ENCODE measurements around the gene TF. TPM values are rescaled to one million over a fixed set of nuclear protein-coding genes. Genes with fewer than 3 reads are reported as not detected.

The TF gene
- total RNA-seq, 1 donor from 2014 or later = 3.1 TPM

GRCh38 chr3:133833267-133833666 is 87.1 kb downstream of the TF start:
- Histone ChIP-seq H3K4me1 (ENCODE audit: control insufficient read depth in 3 of 3, insufficient read depth in 3 of 3, low read length in 3 of 3) (no peaks in the 10 kb centered on the region), H3K36me3 (ENCODE audit: control insufficient read depth in 3 of 3, insufficient read depth in 3 of 3, low read length in 3 of 3) (peaks cover 0 to 8% (median 0%) of the 10 kb centered on the region in 3 donors), H3K27ac (ENCODE audit: low read depth, low read length) (no peak overlapping the region), H3K27me3 (ENCODE audit: control insufficient read depth in 3 of 3, insufficient read depth in 3 of 3, low read length in 3 of 3) (no peaks in the 10 kb centered on the region), H3K9ac (ENCODE audit: low read depth in 1 of 3, low read length in 3 of 3) (no peak overlapping the region), H3K9me3 (ENCODE audit: control insufficient read depth in 3 of 3, low read length in 3 of 3) (no peaks in the 10 kb centered on the region), H3K4me3 (ENCODE audit: low read length in 3 of 3) (no peak overlapping the region)

DNA sequence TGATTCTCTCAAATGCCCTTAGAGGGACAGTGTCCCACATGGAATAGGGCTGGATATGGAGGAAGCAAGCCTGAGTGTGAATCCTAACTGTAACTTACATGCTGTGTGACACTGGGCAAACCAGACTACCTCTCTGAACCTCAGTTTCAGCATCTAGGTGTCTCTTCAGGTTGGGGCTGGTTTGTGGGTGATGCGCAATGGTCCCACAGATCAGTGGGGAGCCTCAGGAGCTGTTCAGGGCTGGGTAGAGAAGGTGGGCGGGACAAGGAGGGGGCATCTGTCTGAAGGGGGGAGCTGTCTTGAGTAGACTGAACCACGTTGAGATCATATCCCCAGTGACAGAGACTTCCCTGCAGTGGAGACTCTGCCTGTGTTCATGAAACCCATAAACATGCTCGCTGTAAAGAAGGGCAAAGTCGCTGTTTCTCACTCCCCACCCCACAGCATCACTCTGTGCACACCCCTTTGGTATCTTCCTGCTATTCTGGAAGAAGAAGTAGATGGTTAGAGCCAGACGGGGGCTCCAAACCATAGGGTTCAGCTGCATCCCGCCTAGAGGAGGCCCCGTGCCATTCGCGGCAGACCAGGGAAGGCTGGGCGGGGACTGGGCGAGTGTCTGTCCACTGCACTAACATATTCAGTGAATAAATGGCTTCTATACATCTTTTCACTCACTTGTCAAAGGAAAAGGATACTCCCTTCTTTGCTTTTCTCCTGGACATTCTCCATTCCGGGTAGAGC is 87.9 kb downstream of the TF start:
- Histone ChIP-seq H3K4me3 (ENCODE audit: low read length in 3 of 3) (no peak overlapping the region), H3K27ac (ENCODE audit: low read depth, low read length) (no peak overlapping the region), H3K9me3 (ENCODE audit: control insufficient read depth in 3 of 3, low read length in 3 of 3) (no peaks in the 10 kb centered on the region), H3K36me3 (ENCODE audit: control insufficient read depth in 3 of 3, insufficient read depth in 3 of 3, low read length in 3 of 3) (peaks cover 0 to 8% (median 0%) of the 10 kb centered on the region in 3 donors), H3K27me3 (ENCODE audit: control insufficient read depth in 3 of 3, insufficient read depth in 3 of 3, low read length in 3 of 3) (no peaks in the 10 kb centered on the region), H3K9ac (ENCODE audit: low read depth in 1 of 3, low read length in 3 of 3) (no peak overlapping the region), H3K4me1 (ENCODE audit: control insufficient read depth in 3 of 3, insufficient read depth in 3 of 3, low read length in 3 of 3) (no peaks in the 10 kb centered on the region)

DNA sequence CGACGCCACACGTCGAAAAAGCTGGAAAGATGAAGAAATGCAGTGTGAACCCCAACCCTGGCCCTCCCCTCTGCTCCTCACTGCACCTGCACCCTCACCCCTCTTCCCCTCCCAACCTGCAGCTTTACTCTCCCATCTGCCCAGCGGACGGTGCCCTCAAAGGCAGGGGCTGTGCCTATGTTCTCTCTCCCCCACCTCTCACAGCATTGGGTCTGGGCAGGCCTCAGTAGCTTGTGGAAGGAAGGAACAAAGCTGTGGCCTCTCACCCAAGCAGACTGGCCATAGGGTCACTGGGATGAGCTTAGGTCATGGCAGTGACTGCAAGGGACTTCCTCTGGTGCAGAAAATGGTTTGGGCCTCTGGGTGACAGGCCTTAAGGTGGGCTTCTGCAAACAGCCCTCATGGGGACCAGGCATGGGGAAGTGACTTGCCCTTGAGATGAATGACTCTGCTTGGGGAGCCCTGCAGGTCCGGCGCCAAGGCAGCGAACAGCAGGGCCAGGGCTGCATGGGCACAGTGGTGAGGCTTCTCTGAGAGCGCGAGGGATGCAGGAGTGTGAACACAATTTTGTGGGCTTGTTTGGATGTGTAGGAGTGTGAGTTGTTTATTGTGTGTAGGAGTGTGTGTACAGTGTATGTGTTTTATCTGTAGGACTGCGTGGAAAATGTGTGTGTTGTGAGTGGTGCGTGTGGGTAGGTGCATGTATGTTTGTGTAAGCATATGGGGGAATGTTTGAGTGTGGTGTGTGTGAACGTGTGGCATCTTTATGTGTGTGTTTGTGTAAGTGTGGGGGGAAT is 88.6 kb downstream of the TF start:
- Histone ChIP-seq H3K9me3 (ENCODE audit: control insufficient read depth in 3 of 3, low read length in 3 of 3) (no peaks in the 10 kb centered on the region), H3K27me3 (ENCODE audit: control insufficient read depth in 3 of 3, insufficient read depth in 3 of 3, low read length in 3 of 3) (no peaks in the 10 kb centered on the region), H3K27ac (ENCODE audit: low read depth, low read length) (no peak overlapping the region), H3K4me1 (ENCODE audit: control insufficient read depth in 3 of 3, insufficient read depth in 3 of 3, low read length in 3 of 3) (no peaks in the 10 kb centered on the region), H3K4me3 (ENCODE audit: low read length in 3 of 3) (no peak overlapping the region), H3K36me3 (ENCODE audit: control insufficient read depth in 3 of 3, insufficient read depth in 3 of 3, low read length in 3 of 3) (peaks cover 0 to 8% (median 0%) of the 10 kb centered on the region in 3 donors), H3K9ac (ENCODE audit: low read depth in 1 of 3, low read length in 3 of 3) (no peak overlapping the region)

- H3K27me3 ChIP-seq (ENCODE audit: control insufficient read depth in 3 of 3, insufficient read depth in 3 of 3, low read length in 3 of 3) = no peaks in the 10 kb centered on the region
- H3K4me3 ChIP-seq (ENCODE audit: low read length in 3 of 3) = no peak overlapping the region
- H3K4me1 ChIP-seq (ENCODE audit: control insufficient read depth in 3 of 3, insufficient read depth in 3 of 3, low read length in 3 of 3) = no peaks in the 10 kb centered on the region
- no peaks in the 10 kb centered on the region for H3K9me3 ChIP-seq (ENCODE audit: control insufficient read depth in 3 of 3, low read length in 3 of 3)
- no peak overlapping the region for H3K9ac ChIP-seq (ENCODE audit: low read depth in 1 of 3, low read length in 3 of 3)
- peaks cover 0 to 8% (median 0%) of the 10 kb centered on the region in 3 donors for H3K36me3 ChIP-seq (ENCODE audit: control insufficient read depth in 3 of 3, insufficient read depth in 3 of 3, low read length in 3 of 3)
- no peak overlapping the region for H3K27ac ChIP-seq (ENCODE audit: low read depth, low read length)
Observed at GRCh38 chr3:133835418-133835743, 89.2 kb downstream of the TF start.

DNA sequence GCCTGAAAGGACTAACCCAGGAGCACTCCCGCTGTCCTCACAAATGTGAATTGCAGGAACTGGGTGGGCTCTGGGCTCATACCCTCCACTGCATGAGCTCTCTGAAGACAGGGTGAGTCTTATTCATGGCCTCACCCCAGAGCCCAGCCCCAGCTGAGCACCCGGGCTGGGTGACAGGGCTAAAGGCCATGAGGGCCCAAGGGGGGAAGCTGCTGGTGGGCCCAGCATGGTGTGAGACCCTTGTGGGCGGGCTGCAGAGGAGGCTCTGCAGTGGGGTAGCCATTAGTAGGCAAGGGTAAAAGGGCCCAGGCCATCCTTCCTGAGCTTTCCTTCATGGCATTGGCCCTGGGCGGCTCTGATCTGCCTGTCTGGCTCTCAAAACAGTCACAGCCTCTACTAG is 89.8 kb downstream of the TF start:
- H3K27me3 ChIP-seq (ENCODE audit: control insufficient read depth in 3 of 3, insufficient read depth in 3 of 3, low read length in 3 of 3) = peaks cover 0 to under 1% (median 0%) of the 10 kb centered on the region in 3 donors

DNA sequence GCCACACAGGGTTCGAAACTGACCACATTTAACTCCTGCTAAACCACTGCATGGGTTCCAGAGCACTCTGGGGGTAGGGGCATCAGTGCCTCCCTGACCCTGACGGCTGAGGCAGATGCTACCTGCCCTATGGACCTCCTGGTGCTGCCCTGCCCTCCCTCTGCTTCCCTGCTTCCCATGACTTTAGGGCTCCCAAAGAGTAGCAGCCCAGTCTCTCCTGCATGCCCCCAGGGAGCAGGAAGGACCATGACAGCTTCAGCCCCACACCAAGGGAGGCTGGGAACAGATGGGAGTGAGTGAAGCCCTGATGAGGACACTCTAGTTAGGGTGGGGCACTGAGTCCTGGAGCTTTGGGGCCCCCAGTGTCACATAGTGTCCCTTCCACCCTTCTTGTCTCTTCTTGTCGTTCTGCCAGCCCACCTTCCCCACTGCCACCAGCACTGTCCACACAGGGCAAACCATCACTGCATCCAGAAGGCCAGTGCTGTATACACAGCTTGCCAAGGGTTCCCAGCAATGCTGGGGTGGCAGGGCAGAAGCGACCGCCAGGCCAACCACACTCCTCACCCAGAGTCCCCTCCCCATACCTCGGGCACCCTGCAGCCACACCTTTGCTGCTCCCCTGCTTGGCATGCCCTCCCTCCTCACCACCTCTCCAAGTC is 90.4 kb downstream of the TF start:
- Histone ChIP-seq H3K9ac (ENCODE audit: low read depth in 1 of 3, low read length in 3 of 3) (no peak overlapping the region), H3K4me3 (ENCODE audit: low read length in 3 of 3) (no peak overlapping the region), H3K36me3 (ENCODE audit: control insufficient read depth in 3 of 3, insufficient read depth in 3 of 3, low read length in 3 of 3) (peaks cover 0 to 8% (median 0%) of the 10 kb centered on the region in 3 donors), H3K27me3 (ENCODE audit: control insufficient read depth in 3 of 3, insufficient read depth in 3 of 3, low read length in 3 of 3) (peaks cover 0 to 4% (median 0%) of the 10 kb centered on the region in 3 donors), H3K4me1 (ENCODE audit: control insufficient read depth in 3 of 3, insufficient read depth in 3 of 3, low read length in 3 of 3) (no peaks in the 10 kb centered on the region), H3K27ac (ENCODE audit: low read depth, low read length) (no peak overlapping the region), H3K9me3 (ENCODE audit: control insufficient read depth in 3 of 3, low read length in 3 of 3) (no peaks in the 10 kb centered on the region)

More for the DNA sequence above, 89.8 kb downstream of the TF start:
- peaks cover 0 to 8% (median 0%) of the 10 kb centered on the region in 3 donors for H3K36me3 ChIP-seq (ENCODE audit: control insufficient read depth in 3 of 3, insufficient read depth in 3 of 3, low read length in 3 of 3)
- no peak overlapping the region for H3K9ac ChIP-seq (ENCODE audit: low read depth in 1 of 3, low read length in 3 of 3)
- no peak overlapping the region for H3K4me3 ChIP-seq (ENCODE audit: low read length in 3 of 3)
- H3K27ac ChIP-seq (ENCODE audit: low read depth, low read length) = no peak overlapping the region
- no peaks in the 10 kb centered on the region for H3K4me1 ChIP-seq (ENCODE audit: control insufficient read depth in 3 of 3, insufficient read depth in 3 of 3, low read length in 3 of 3)
- H3K9me3 ChIP-seq (ENCODE audit: control insufficient read depth in 3 of 3, low read length in 3 of 3) = no peaks in the 10 kb centered on the region

- Histone ChIP-seq H3K27me3 (ENCODE audit: control insufficient read depth in 3 of 3, insufficient read depth in 3 of 3, low read length in 3 of 3) (peaks cover 0 to 4% (median 0%) of the 10 kb centered on the region in 3 donors), H3K27ac (ENCODE audit: low read depth, low read length) (no peak overlapping the region), H3K9ac (ENCODE audit: low read depth in 1 of 3, low read length in 3 of 3) (no peak overlapping the region), H3K36me3 (ENCODE audit: control insufficient read depth in 3 of 3, insufficient read depth in 3 of 3, low read length in 3 of 3) (peaks cover 0 to 8% (median 0%) of the 10 kb centered on the region in 3 donors), H3K9me3 (ENCODE audit: control insufficient read depth in 3 of 3, low read length in 3 of 3) (no peaks in the 10 kb centered on the region), H3K4me1 (ENCODE audit: control insufficient read depth in 3 of 3, insufficient read depth in 3 of 3, low read length in 3 of 3) (no peaks in the 10 kb centered on the region), H3K4me3 (ENCODE audit: low read length in 3 of 3) (no peak overlapping the region)
Observed at GRCh38 chr3:133837487-133838295, 91.5 kb downstream of the TF start.

DNA sequence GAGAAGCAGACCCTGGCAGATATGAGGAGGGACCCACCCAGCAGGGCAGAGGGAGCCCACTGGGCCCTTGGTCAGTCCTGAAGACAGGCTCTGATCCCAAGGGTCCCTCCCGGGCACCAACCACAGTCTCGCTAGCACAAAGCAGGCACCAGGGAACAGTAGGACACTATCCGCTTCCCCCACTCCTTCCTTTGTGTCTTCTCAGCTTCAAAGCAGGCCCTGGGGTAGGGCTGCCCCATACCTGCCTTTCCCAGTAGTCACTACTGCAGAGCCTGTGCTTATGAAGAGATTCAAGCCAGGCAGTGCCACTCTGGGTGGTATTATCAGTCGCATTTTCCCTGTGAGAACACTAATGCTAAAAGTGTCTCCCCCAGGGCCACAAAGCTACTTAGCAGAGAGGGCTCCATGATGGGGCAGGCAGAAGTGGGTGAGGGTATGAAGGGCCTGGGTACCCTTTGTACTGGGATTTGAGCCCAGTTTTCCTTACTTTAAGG is 92.2 kb downstream of the TF start:
- Histone ChIP-seq H3K4me3 (ENCODE audit: low read length in 3 of 3) (no peak overlapping the region), H3K9ac (ENCODE audit: low read depth in 1 of 3, low read length in 3 of 3) (no peak overlapping the region), H3K9me3 (ENCODE audit: control insufficient read depth in 3 of 3, low read length in 3 of 3) (no peaks in the 10 kb centered on the region), H3K36me3 (ENCODE audit: control insufficient read depth in 3 of 3, insufficient read depth in 3 of 3, low read length in 3 of 3) (peaks cover 0 to 8% (median 0%) of the 10 kb centered on the region in 3 donors), H3K27me3 (ENCODE audit: control insufficient read depth in 3 of 3, insufficient read depth in 3 of 3, low read length in 3 of 3) (peaks cover 0 to 4% (median 0%) of the 10 kb centered on the region in 3 donors), H3K27ac (ENCODE audit: low read depth, low read length) (no peak overlapping the region), H3K4me1 (ENCODE audit: control insufficient read depth in 3 of 3, insufficient read depth in 3 of 3, low read length in 3 of 3) (peaks cover 0 to 3% (median 0%) of the 10 kb centered on the region in 3 donors)

Data from skeletal muscle tissue (tissue), 4 donors.